ENCODE measurements around the gene HYKK. TPM values are rescaled to one million over a fixed set of nuclear protein-coding genes. Genes with fewer than 3 reads are reported as not detected.
"Not testable (repeated sequence)": the region's sequence is repeated elsewhere in the genome, so short reads cannot be mapped to it uniquely, and the experiment has no call there.

The HYKK gene
- total RNA-seq, 4 donors from 2014 or later = 7.0 to 15.0 (median 9.1) TPM

DNA sequence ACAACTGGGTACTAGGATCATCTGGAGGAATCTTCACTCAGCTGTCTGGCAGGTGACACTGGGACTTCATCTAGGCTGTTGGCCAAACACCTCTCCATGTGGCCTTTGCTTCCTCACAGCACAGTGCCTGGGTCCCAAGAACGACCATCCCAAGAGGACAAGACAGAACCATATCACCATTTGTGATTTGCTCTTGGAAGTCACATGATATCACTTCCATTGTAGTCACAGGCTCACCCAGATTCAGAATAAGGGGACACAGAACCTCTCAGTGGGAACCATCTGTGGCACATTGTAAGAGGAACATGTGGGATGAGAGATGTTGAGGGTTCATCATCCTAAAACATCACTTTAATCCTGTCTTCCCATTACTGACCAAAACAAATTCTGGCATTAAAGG lies 31.0 kb downstream of the HYKK start:
- intact Hi-C loops (cut with DNase I) = no loop called here
- no peak for DNase-seq
- TF ChIP-seq POLR2A (IDR thresholded peaks at IDR 0.05) = no peak
- TF ChIP-seq, protein P1, sequence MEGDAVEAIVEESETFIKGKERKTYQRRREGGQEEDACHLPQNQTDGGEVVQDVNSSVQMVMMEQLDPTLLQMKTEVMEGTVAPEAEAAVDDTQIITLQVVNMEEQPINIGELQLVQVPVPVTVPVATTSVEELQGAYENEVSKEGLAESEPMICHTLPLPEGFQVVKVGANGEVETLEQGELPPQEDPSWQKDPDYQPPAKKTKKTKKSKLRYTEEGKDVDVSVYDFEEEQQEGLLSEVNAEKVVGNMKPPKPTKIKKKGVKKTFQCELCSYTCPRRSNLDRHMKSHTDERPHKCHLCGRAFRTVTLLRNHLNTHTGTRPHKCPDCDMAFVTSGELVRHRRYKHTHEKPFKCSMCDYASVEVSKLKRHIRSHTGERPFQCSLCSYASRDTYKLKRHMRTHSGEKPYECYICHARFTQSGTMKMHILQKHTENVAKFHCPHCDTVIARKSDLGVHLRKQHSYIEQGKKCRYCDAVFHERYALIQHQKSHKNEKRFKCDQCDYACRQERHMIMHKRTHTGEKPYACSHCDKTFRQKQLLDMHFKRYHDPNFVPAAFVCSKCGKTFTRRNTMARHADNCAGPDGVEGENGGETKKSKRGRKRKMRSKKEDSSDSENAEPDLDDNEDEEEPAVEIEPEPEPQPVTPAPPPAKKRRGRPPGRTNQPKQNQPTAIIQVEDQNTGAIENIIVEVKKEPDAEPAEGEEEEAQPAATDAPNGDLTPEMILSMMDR (IDR thresholded peaks at IDR 0.05) = no peak
- no peaks in the 10 kb centered on the region for H3K27me3 ChIP-seq
- WGBS, 2 donors = 73 to 87% methylated on average over 1 of the region's 1 CpG
- peaks cover 4 to 8% of the 10 kb centered on the region in 2 donors for H3K36me3 ChIP-seq
- no peak overlapping the region for H3K4me3 ChIP-seq (replicated peaks in 1 of 3)
- H3K27ac ChIP-seq = no peak overlapping the region
- no peaks in the 10 kb centered on the region for H3K9me3 ChIP-seq
- peaks cover 7 to 10% of the 10 kb centered on the region in 2 donors for H3K4me1 ChIP-seq

DNA sequence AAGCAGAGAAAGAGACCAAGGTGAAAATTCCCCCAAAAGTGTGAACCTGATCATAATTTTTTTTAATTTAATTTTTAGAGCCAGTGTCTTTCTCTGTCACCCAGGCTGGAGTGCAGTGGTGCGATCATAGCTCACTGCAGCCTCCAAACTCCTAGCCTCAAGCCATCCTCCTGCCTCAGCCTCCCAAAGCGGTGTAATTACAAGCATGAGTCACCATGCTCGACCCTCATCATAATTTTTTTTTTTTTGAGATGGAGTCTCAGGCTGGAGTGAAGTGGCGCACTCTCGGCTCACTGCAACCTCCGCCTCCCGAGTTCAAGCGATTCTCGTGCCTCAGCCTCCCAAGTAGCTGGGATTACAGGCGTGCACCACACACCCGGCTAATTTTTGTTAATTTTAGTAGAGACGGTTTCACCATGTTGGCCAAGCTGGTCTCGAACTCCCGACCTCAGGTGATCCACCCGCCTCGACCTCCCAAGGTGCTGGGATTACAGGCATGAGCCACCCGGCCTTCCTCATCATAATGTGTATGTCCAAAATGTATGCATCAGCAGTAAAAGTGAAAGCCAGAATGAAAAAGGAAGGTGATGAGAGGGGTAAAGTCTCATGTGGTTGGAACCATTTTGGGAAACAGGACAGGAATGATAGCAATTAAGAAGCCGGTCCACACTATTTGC lies 32.2 kb downstream of the HYKK start:
- peaks cover 7 to 10% of the 10 kb centered on the region in 2 donors for H3K4me1 ChIP-seq
- peak in 1 of 2 donors; percentile 4 for DNase-seq
- peak overlapping the region; percentile 92 to 96 (median 94) for H3K27ac ChIP-seq
- H3K4me3 ChIP-seq (replicated peaks in 1 of 3) = peak overlapping the region; percentile 67 to 98 (median 86)
- WGBS, 2 donors = 80 to 83% methylated on average over 18 of the region's 18 CpGs
- H3K9me3 ChIP-seq; H3K36me3 ChIP-seq; H3K27me3 ChIP-seq; intact Hi-C loops (cut with DNase I): not testable (repeated sequence)

DNA sequence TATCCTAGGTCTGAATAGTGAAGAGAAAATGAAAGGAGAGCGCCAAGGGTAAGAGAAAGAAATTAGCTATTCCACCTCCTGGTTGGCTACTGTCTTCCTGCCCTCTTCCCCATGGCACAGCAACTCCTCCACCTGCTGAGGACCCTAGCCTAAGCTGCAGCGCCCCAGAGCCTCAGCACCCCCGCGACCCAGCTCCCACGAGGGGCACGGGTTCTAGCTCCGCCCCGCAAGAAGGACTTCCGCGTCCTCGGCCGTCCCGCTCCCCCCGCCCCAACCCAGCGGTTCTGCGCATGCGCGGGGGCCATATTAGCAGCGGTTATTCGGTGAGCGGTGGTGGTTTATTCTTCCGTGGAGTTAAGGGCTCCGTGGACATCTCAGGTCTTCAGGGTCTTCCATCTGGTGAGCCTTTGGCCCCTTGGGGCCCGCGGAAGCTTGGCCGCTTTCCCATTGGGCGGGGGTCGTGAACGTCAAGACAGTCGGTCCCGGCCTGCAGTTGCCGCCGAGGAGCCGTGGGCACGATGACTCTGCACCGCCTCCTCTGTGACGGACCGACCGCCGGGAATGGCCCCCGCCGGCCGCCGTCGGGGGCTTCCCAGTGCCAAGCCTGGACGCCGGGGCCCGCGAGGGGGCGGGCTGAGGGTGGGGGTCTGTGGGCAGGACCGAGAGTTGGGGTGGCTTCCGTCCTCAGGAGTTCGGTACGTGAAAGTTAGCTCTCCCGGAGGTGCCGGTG lies 32.9 kb downstream of the HYKK start, which contains the start of gene PSMA4:
Gene PSMA4 (plus strand): TSS at position 304 of the 730 bp plus-strand sequence. CDS start 1,484 bp downstream, outside the sequence.
- Histone ChIP-seq H3K27ac (peak within 1 kb of the TSS; percentile 92 to 96 (median 94)), H3K27me3 (no peaks in the 10 kb centered on the region), H3K9me3 (no peaks in the 10 kb centered on the region), H3K36me3 (peaks cover 14 to 15% of the 10 kb centered on the region in 2 donors), H3K4me3 (replicated peaks in 1 of 3) (peak within 1 kb of the TSS; percentile 67 to 98 (median 86)), H3K4me1 (peaks cover 7 to 10% of the 10 kb centered on the region in 2 donors)
- TF ChIP-seq POLR2A (IDR thresholded peaks at IDR 0.05) = peak in 1 of 2 donors; percentile 76
- TF ChIP-seq, protein P1 (IDR thresholded peaks at IDR 0.05) = peak in 1 of 6 experiments; percentile 31
- WGBS, 2 donors = 0% methylated on average over 17 to 18 of the region's 56 CpGs
- intact Hi-C loops (cut with DNase I) = no loop called here
- DNase-seq = peak; percentile 92 to 93

DNA sequence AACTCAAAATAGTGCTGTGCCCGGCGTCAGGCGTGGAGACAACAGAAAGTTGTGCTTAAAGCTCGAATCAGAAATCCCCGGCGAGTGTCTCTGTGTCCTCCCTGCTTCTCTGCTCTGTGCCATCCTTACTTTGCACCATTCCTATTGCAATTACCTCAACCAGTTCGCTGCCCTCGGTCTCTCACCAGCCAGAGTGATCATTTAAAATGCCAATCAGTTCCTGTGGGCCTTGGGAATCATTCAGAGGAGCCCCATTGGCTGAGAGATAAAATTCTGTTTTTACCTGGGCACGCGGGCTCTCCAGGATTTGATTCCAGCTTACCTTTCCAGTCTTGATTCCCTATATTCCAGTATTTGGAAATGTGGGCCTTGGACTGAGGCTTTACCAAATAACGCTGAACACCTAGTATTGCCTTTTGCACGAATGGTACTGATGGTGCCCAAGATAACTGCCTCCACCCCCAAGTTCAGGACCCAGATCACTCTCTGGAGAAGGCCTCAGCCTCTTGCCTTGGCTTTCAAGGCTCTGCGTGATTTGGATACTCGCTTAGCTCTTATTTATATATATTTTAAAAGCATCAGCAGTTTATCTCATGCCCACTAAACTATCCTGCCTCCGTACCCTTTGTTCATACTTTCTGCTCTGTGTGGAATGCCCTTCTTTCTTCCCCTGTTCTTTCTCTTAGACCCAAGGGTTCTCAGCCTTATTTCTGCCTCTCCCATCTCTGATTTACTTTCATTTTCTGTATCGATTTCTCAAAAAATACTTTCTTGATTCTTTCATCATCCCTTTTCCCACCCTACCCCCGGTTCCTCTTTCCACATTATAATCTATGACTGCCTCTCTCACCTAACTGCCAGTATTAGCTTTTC lies 33.7 kb downstream of the HYKK start:
- peaks cover 7 to 10% of the 10 kb centered on the region in 2 donors for H3K4me1 ChIP-seq
- intact Hi-C loops (cut with DNase I) = no loop called here
- no peaks in the 10 kb centered on the region for H3K9me3 ChIP-seq
- no peak for DNase-seq
- peak overlapping the region; percentile 92 to 96 (median 94) for H3K27ac ChIP-seq
- no peak for TF ChIP-seq POLR2A (IDR thresholded peaks at IDR 0.05)
- TF ChIP-seq, protein P1 (IDR thresholded peaks at IDR 0.05) = no peak
- peaks cover 22 to 23% of the 10 kb centered on the region in 2 donors for H3K36me3 ChIP-seq
- peak overlapping the region; percentile 67 to 98 (median 86) for H3K4me3 ChIP-seq (replicated peaks in 1 of 3)
- H3K27me3 ChIP-seq = no peaks in the 10 kb centered on the region
- 7 to 9% methylated on average over 17 of the region's 17 CpGs for WGBS, 2 donors

DNA sequence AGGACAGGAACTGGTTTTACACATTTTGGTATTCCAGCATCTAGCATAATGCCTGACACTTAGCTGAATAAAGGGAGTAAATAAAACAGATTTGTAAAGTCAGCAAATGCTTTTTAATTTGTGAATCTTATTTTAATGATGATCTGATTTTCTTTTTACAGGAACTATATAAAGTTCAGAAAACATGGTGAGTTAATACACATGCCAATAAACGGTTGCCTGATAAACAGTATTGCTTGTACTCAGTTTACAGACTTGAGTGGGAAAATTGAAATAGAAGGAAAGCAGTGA lies 34.3 kb downstream of the HYKK start:
- H3K4me1 ChIP-seq = peaks cover 7 to 10% of the 10 kb centered on the region in 2 donors
- TF ChIP-seq, protein P1 (IDR thresholded peaks at IDR 0.05) = no peak
- no peak for TF ChIP-seq POLR2A (IDR thresholded peaks at IDR 0.05)
- H3K27me3 ChIP-seq = no peaks in the 10 kb centered on the region
- H3K9me3 ChIP-seq = no peaks in the 10 kb centered on the region
- DNase-seq = no peak
- intact Hi-C loops (cut with DNase I) = no loop called here
- H3K4me3 ChIP-seq (replicated peaks in 1 of 3) = no peak overlapping the region
- H3K36me3 ChIP-seq = peaks cover 27 to 28% of the 10 kb centered on the region in 2 donors
- no peak overlapping the region for H3K27ac ChIP-seq
- 44 to 45% methylated on average over 1 of the region's 1 CpG for WGBS, 2 donors

Measured in thyroid gland (tissue), 4 donors.